GM21576 (cell line): ENCODE data around the gene RPS17.
A peak's percentile ranks its signal among the peaks of the same experiment; 100 is the strongest.

Source experiments
- ATAC-seq: cut with Tn5 transposase; IDR thresholded peaks from one replicate; pipeline ENCODE4 v1.9.1; 2021; ENCODE audit warnings: mild to moderate bottlenecking, moderate library complexity; ENCODE audit not compliant: unreplicated experiment

Gene RPS17

GRCh38 chr15:82540055-82540983, at the start of gene RPS17:
RPS17 (minus strand) TSS chr15:82540457; CDS start chr15:82540428, 29 bp downstream.
- peak; percentile 93 for ATAC-seq

GRCh38 chr15:82587805-82588204, 47.5 kb upstream of the RPS17 start:
- no peak for ATAC-seq

- no peak for ATAC-seq
These were observed 44.8 kb upstream of the RPS17 start for GRCh38 chr15:82585072-82585471.

GRCh38 chr15:82580713-82581112, 40.5 kb upstream of the RPS17 start:
- no peak for ATAC-seq

GRCh38 chr15:82575335-82575734, 35.1 kb upstream of the RPS17 start:
- ATAC-seq = no peak

GRCh38 chr15:82572986-82573385, 32.7 kb upstream of the RPS17 start:
- ATAC-seq = no peak

- no peak for ATAC-seq
These were observed 32.1 kb upstream of the RPS17 start for GRCh38 chr15:82572311-82572710.

GRCh38 chr15:82571722-82572222, 31.5 kb upstream of the RPS17 start:
- no peak for ATAC-seq

- ATAC-seq = no peak
These were observed 30.7 kb upstream of the RPS17 start for GRCh38 chr15:82570721-82571508.

- no peak for ATAC-seq
These were observed 29.6 kb upstream of the RPS17 start for GRCh38 chr15:82569834-82570233.

GRCh38 chr15:82568986-82569385, 28.7 kb upstream of the RPS17 start:
- ATAC-seq = no peak

GRCh38 chr15:82567661-82568060, 27.4 kb upstream of the RPS17 start:
- no peak for ATAC-seq

GRCh38 chr15:82566690-82567089, 26.4 kb upstream of the RPS17 start:
- ATAC-seq = no peak

- ATAC-seq = no peak
These were observed 18.2 kb upstream of the RPS17 start for GRCh38 chr15:82558502-82558901.

- no peak for ATAC-seq
These were observed 16.2 kb upstream of the RPS17 start for GRCh38 chr15:82556315-82557035.

- ATAC-seq = no peak
These were observed 14.6 kb upstream of the RPS17 start for GRCh38 chr15:82554849-82555248.

GRCh38 chr15:82554351-82554750, 14.1 kb upstream of the RPS17 start:
- no peak for ATAC-seq

GRCh38 chr15:82553846-82554245, 13.6 kb upstream of the RPS17 start:
- ATAC-seq = no peak

- ATAC-seq = no peak
These were observed 12.6 kb upstream of the RPS17 start for GRCh38 chr15:82552861-82553260.

- ATAC-seq = peak; percentile 64
These were observed 11.5 kb upstream of the RPS17 start for GRCh38 chr15:82551646-82552247.
